ENCODE measurements around the gene KIFC3. TPM values are rescaled to one million over a fixed set of nuclear protein-coding genes. Genes with fewer than 3 reads are reported as not detected.

Gene KIFC3
- total and polyA plus RNA-seq, 2 donors (not counting 1 experiment from before 2014, with no cell fraction given), result 0.07 to 0.67 TPM

DNA sequence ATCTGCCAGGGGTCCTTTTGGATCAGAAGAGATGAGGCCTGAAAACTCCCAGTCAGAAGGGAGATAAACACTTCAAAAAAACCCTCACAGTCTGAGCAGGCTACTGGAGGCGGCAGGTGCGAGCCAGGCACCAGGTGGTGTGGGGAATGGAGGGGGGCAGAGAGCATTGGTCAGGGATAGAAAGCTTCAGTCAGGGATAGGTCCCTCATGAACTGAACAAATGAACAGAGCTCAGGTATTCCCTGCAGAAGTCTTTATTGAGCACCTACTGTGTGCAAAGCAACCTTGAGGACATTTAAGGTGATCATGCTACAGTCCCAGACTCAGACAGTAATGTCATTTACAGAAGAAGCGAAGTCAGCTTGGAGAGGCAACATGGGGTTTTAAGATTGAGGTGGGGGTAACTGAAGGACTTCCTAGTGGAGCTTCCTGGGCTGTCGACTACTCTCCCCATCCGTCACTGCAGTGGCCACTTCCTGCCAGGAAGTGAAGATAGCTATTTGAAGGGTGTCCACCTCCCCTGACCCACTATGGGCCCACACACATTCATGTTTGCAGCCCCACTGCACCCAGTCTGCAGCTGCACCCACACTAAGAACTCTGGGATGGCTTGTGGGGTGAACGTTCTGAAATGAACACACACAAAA is 3.2 kb downstream of the KIFC3 start:
- no peak overlapping the region for H3K4me3 ChIP-seq (ENCODE audit: control extremely low read depth in 1 of 5, extremely low read depth in 1 of 5, insufficient read depth in 1 of 5, low read depth in 2 of 5, low read length in 4 of 5)
- no peak overlapping the region for H2AFZ ChIP-seq (ENCODE audit: insufficient read depth, low read depth, low read length, poor library complexity, severe bottlenecking)
- peaks cover 22% of the 10 kb centered on the region for H3K4me1 Mint-ChIP-seq
- CTCF ChIA-PET, result no interaction called here
- H3K9ac ChIP-seq (ENCODE audit: low read length), result no peak overlapping the region
- no peak overlapping the region for H3K4me3 Mint-ChIP-seq
- no peak overlapping the region for H3K27ac Mint-ChIP-seq
- H3K4me1 ChIP-seq (ENCODE audit: control insufficient read depth in 2 of 2, insufficient read depth in 2 of 2, low read length in 2 of 2), result peaks cover 16 to 18% of the 10 kb centered on the region in 2 donors
- H3K9me3 ChIP-seq (ENCODE audit: control extremely low read depth in 1 of 3, control insufficient read depth in 2 of 3, insufficient read depth in 1 of 3, low read length in 2 of 3), result peaks cover 0 to 7% (median 0%) of the 10 kb centered on the region in 3 donors
- H3K9me3 Mint-ChIP-seq (ENCODE audit: insufficient read depth), result no peaks in the 10 kb centered on the region
- intact Hi-C loops (cut with micrococcal nuclease), result no loop called here
- TF ChIP-seq, protein P1, sequence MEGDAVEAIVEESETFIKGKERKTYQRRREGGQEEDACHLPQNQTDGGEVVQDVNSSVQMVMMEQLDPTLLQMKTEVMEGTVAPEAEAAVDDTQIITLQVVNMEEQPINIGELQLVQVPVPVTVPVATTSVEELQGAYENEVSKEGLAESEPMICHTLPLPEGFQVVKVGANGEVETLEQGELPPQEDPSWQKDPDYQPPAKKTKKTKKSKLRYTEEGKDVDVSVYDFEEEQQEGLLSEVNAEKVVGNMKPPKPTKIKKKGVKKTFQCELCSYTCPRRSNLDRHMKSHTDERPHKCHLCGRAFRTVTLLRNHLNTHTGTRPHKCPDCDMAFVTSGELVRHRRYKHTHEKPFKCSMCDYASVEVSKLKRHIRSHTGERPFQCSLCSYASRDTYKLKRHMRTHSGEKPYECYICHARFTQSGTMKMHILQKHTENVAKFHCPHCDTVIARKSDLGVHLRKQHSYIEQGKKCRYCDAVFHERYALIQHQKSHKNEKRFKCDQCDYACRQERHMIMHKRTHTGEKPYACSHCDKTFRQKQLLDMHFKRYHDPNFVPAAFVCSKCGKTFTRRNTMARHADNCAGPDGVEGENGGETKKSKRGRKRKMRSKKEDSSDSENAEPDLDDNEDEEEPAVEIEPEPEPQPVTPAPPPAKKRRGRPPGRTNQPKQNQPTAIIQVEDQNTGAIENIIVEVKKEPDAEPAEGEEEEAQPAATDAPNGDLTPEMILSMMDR (IDR thresholded peaks at IDR 0.05), result no peak
- DNase-seq (no peak), ATAC-seq (ENCODE audit: low read depth) (no peak)
- no peak overlapping the region for H3K27ac ChIP-seq (ENCODE audit: low read length in 2 of 2)
- peaks cover 0 to 46% (median 19%) of the 10 kb centered on the region in 4 experiments for H3K27me3 ChIP-seq (replicated peaks in 1 of 4; ENCODE audit: control extremely low read depth in 1 of 4, control insufficient read depth in 3 of 4, insufficient read depth in 4 of 4, low read length in 3 of 4)
- peaks cover 50% of the 10 kb centered on the region for H3K27me3 Mint-ChIP-seq
- no peaks in the 10 kb centered on the region for H3K79me2 ChIP-seq (ENCODE audit: control insufficient read depth, insufficient read depth, low read length)
- H3K4me2 ChIP-seq (replicated peaks; ENCODE audit: low read depth, low read length, poor library complexity, severe bottlenecking), result no peak overlapping the region
- 54% methylated on average over 3 of the region's 6 CpGs for WGBS (ENCODE audit: insufficient coverage)
- POLR2A ChIA-PET, result no interaction called here
- no peaks in the 10 kb centered on the region for H4K20me1 ChIP-seq (ENCODE audit: control insufficient read depth, insufficient read depth, low read length, poor library complexity, severe bottlenecking)
- no peaks in the 10 kb centered on the region for H3K36me3 ChIP-seq (replicated peaks in 1 of 2; ENCODE audit: control extremely low read depth in 1 of 2, control insufficient read depth in 1 of 2, extremely low read depth in 1 of 2, insufficient read depth in 2 of 2, low read length in 1 of 2)

GRCh38 chr16:57798267-57798810 is 4.0 kb downstream of the KIFC3 start:
- DNase-seq (no peak), ATAC-seq (ENCODE audit: low read depth) (no peak)
- Histone ChIP-seq H3K4me1 (ENCODE audit: control insufficient read depth in 2 of 2, insufficient read depth in 2 of 2, low read length in 2 of 2) (peaks cover 16 to 18% of the 10 kb centered on the region in 2 donors), H4K20me1 (ENCODE audit: control insufficient read depth, insufficient read depth, low read length, poor library complexity, severe bottlenecking) (no peaks in the 10 kb centered on the region), H3K9me3 (ENCODE audit: control extremely low read depth in 1 of 3, control insufficient read depth in 2 of 3, insufficient read depth in 1 of 3, low read length in 2 of 3) (peaks cover 0 to 7% (median 0%) of the 10 kb centered on the region in 3 donors), H3K36me3 (replicated peaks in 1 of 2; ENCODE audit: control extremely low read depth in 1 of 2, control insufficient read depth in 1 of 2, extremely low read depth in 1 of 2, insufficient read depth in 2 of 2, low read length in 1 of 2) (no peaks in the 10 kb centered on the region), H3K4me2 (replicated peaks; ENCODE audit: low read depth, low read length, poor library complexity, severe bottlenecking) (no peak overlapping the region), H3K79me2 (ENCODE audit: control insufficient read depth, insufficient read depth, low read length) (no peaks in the 10 kb centered on the region), H3K9ac (ENCODE audit: low read length) (no peak overlapping the region), H2AFZ (ENCODE audit: insufficient read depth, low read depth, low read length, poor library complexity, severe bottlenecking) (no peak overlapping the region), H3K27me3 (replicated peaks in 1 of 4; ENCODE audit: control extremely low read depth in 1 of 4, control insufficient read depth in 3 of 4, insufficient read depth in 4 of 4, low read length in 3 of 4) (peaks cover 0 to 46% (median 19%) of the 10 kb centered on the region in 4 experiments), H3K27ac (ENCODE audit: low read length in 2 of 2) (no peak overlapping the region), H3K4me3 (ENCODE audit: control extremely low read depth in 1 of 5, extremely low read depth in 1 of 5, insufficient read depth in 1 of 5, low read depth in 2 of 5, low read length in 4 of 5) (no peak overlapping the region)
- TF ChIP-seq EZH2 (IDR thresholded peaks at IDR 0.05; ENCODE audit: borderline replicate concordance, insufficient read depth, low read depth, low read length, poor library complexity, severe bottlenecking), result no peak
- TF ChIP-seq, protein P1 (IDR thresholded peaks at IDR 0.05), result no peak
- H3K4me3 Mint-ChIP-seq, result no peak overlapping the region
- intact Hi-C loops (cut with micrococcal nuclease), result no loop called here
- ChIA-PET CTCF (no interaction called here), POLR2A (no interaction called here)
- H3K27me3 Mint-ChIP-seq, result peaks cover 44% of the 10 kb centered on the region
- H3K9me3 Mint-ChIP-seq (ENCODE audit: insufficient read depth), result no peaks in the 10 kb centered on the region
- peaks cover 22% of the 10 kb centered on the region for H3K4me1 Mint-ChIP-seq
- H3K27ac Mint-ChIP-seq, result no peak overlapping the region
- WGBS (ENCODE audit: insufficient coverage), result 86% methylated on average over 16 of the region's 16 CpGs
